Measurements from ENCODE around the gene KRT71.
"Not testable (repeated sequence)": the region's sequence is repeated elsewhere in the genome, so short reads cannot be mapped to it uniquely, and the experiment has no call there.

KRT71 gene

DNA sequence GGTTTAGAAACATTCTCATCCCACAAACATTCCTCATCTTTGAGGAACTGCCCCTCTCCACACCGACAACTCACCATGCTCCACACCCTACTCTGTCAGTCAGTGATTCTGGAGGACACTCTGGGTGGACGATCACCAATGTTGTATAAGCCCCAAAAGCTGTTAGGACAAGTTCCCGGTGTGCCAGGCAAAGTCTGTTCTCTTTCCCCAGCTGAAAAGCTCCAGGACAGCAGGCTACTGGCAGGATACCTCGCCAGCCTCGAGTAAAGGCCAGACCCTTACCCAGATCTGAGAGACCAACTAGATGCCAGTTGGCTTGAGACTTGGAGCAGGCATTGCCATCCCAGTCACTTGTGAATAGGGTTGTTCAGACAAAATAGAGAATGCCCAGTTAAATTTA lies 44.7 kb downstream of the KRT71 start:
- no peak overlapping the region for H3K4me3 Mint-ChIP-seq
- H3K27ac Mint-ChIP-seq = no peak overlapping the region
- no peaks in the 10 kb centered on the region for H3K4me1 Mint-ChIP-seq
- H3K9me3 Mint-ChIP-seq = peaks cover 7% of the 10 kb centered on the region
- H3K27me3 Mint-ChIP-seq = peaks cover 53% of the 10 kb centered on the region
- no peaks in the 10 kb centered on the region for H3K36me3 Mint-ChIP-seq
- ATAC-seq = no peak

DNA sequence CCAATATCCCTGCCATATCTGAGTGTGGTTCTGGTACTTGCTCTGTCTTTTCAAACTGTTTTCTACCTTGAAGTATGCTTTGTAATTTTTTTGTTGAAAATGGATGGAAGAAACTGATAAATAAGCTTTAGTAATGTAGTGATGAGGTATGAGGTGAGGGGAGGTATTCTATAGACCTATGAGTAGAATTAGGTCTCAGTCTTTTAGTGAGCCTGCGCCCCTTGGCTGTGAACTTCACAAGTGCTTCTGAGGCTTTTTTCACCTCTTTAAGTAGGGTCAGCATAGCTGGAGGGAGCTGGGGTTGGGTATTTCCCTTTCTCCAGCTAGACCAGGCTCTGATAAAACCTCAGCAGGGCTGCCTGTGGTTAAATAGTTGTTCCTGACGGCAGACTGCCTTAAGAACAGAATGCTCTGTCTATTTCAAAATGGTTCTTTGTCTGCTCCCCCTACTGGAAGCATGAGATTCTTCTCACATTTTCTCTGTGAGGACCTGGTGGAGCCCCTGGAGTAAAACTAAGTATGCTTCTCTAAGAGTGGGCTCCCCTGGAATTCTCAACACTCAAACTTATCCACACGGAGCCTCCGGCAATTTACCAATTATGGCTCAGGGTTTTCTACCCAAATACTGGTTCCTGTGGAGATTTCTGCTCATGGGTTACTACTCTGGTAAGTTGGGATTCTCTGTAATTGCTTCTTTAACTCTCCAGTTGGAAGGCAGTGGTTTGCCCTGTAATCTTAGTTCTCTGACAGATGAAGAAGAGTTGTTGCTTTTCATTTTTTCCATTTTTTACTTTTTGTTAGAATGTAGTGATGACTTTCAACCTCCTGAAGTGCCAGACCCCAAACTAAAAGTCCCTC lies 45.9 kb downstream of the KRT71 start:
- no peak overlapping the region for H3K4me3 Mint-ChIP-seq
- H3K4me1 Mint-ChIP-seq = no peaks in the 10 kb centered on the region
- no peaks in the 10 kb centered on the region for H3K36me3 Mint-ChIP-seq
- peaks cover 9% of the 10 kb centered on the region for H3K9me3 Mint-ChIP-seq
- no peak for ATAC-seq
- no peak overlapping the region for H3K27ac Mint-ChIP-seq
- H3K27me3 Mint-ChIP-seq = peaks cover 56% of the 10 kb centered on the region

DNA sequence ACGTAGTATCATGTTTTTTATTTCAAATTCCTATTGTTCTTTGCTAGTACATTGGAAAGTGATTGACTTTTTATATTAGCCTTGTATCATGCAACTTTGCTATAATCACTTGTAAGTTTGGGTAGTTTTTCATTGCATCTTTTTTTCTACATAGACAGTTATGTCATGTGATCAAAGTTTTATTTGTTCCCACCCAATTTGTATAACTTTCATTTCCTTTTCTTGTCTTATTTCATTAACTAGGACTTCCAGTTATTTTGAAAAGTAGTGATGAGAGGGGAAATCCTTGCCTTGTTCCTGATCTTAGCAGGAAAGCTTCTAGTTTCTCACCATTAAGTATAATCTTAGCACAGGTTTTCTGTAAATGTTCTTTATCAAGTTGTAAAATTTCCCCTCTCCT lies 50.1 kb downstream of the KRT71 start:
- Mint-ChIP-seq H3K27ac (no peak overlapping the region), H3K27me3 (peaks cover 47% of the 10 kb centered on the region), H3K36me3 (no peaks in the 10 kb centered on the region), H3K9me3 (peaks cover 2% of the 10 kb centered on the region), H3K4me1 (no peaks in the 10 kb centered on the region), H3K4me3 (no peak overlapping the region)
- ATAC-seq = no peak

DNA sequence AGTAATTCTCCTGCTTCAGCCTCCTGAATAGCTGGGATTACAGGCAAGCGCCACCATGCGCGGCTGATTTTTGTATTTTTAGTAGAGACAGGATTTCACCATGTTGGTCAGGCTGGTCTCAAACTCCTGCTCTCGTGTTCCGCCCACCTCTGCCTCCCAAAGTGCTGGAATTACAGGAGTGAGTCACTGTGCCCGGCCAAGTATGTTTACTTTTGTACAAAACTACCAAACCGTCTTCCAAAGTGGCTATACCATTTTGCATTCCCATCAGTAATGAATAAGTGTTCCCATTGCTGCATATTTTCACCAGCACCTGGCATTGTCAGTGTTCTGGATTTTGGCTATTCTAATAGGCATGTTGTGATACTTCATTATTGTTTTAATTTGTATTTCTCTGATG lies 51.5 kb downstream of the KRT71 start:
- peaks cover 2% of the 10 kb centered on the region for H3K9me3 Mint-ChIP-seq
- ATAC-seq = no peak
- no peak overlapping the region for H3K4me3 Mint-ChIP-seq
- peaks cover 45% of the 10 kb centered on the region for H3K27me3 Mint-ChIP-seq
- no peaks in the 10 kb centered on the region for H3K36me3 Mint-ChIP-seq
- no peak overlapping the region for H3K27ac Mint-ChIP-seq
- H3K4me1 Mint-ChIP-seq = peaks cover under 1% of the 10 kb centered on the region

DNA sequence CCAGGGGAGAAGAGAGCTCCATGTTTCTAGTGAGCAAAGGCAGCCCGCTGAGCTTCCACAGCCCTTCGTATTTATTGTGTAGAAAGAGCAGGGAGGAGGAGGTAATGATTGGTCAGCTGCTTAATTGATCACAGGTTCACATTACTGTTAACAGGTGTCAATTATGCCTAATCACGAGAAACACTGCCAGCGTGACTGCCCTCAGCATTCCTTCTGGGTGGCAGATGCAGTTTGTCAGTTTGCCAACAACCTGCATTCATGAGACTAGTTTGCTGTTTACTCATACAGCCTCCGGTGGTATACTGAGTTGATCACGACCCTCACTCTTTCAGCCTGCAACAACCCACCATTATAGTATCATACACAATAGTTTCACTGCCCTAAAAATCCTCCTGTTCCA lies 52.4 kb downstream of the KRT71 start:
- peaks cover 46% of the 10 kb centered on the region for H3K27me3 Mint-ChIP-seq
- not testable (repeated sequence) for H3K36me3 Mint-ChIP-seq, H3K27ac Mint-ChIP-seq, H3K4me1 Mint-ChIP-seq, ATAC-seq, H3K9me3 Mint-ChIP-seq, H3K4me3 Mint-ChIP-seq

DNA sequence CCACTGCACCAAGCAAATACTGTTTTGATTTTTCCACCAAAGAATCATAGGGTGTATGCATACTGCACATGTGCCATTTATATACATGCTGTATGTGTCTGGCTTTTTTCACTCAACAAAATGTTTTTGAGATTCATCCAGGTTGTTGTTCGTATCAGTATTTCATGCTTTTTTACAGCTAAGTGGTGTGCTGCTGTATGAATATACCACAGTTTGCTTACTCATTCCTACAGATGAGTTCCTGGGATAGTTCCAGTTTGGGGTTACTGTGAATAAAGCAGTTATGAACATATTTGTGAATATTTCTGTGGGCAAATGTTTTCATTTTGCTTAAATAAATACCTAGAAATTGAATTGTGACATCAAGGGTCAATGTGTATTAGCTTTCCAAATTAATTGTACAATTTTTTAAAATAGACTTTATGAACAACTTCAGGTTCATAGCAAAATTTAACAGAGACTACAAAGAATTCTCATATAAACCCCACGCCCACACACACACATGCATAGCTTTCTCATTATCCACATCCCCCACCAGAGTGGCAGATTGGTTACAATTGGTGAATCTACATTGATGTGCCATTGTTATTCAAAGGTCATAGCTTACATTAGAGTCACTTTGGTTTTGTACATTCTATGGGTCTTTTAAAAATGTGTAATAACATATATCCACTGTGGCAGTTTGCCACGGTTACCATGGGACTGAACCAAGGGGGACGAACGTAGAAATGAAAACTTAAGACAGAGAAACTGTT lies 53.0 kb downstream of the KRT71 start:
- H3K27me3 Mint-ChIP-seq = peaks cover 41% of the 10 kb centered on the region
- ATAC-seq = no peak
- peaks cover 9% of the 10 kb centered on the region for H3K4me1 Mint-ChIP-seq
- H3K4me3 Mint-ChIP-seq = no peak overlapping the region
- peaks cover 2% of the 10 kb centered on the region for H3K9me3 Mint-ChIP-seq
- no peak overlapping the region for H3K27ac Mint-ChIP-seq
- H3K36me3 Mint-ChIP-seq = no peaks in the 10 kb centered on the region

DNA sequence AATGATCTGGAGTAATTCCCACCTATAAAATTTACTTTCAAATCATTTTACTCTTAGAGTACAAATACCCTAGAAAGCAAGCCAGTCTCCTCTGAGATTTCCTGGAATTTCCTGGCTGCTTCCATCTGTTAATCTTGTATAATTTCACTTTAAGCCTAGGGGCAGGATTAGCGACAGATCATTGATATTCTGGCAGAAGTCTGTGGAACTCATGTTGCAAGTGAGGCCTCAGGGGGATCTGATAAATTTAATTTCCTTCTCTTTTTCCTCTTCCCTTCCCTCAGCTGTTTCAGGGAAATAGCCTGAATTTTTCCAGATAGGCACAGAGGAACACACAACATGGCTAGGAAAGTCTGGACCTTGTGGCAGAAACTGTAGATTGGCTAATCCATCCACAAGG lies 54.0 kb downstream of the KRT71 start:
- Mint-ChIP-seq H3K4me3 (no peak overlapping the region), H3K9me3 (peaks cover 2% of the 10 kb centered on the region), H3K4me1 (peaks cover 9% of the 10 kb centered on the region), H3K27me3 (peaks cover 43% of the 10 kb centered on the region), H3K36me3 (no peaks in the 10 kb centered on the region), H3K27ac (no peak overlapping the region)
- no peak for ATAC-seq

DNA sequence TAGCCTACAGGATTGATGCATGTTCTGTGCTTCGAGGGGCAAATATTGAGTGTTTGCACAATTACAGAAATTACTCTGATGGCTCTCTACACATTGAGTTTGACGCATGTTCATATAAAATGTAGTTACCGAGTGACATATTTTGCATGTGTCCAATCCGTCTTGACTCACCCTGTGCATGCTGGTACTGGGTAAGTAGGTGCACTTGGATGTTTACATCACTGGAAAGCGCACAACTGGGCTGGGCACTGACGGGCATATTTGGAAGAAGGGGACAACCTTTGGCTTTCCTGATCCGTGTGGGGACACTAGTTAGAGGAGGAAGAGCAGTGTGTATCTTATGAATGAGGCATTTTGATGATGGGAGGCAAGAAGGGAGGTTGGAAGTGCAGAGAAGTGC lies 55.0 kb downstream of the KRT71 start:
- peaks cover 53% of the 10 kb centered on the region for H3K27me3 Mint-ChIP-seq

DNA sequence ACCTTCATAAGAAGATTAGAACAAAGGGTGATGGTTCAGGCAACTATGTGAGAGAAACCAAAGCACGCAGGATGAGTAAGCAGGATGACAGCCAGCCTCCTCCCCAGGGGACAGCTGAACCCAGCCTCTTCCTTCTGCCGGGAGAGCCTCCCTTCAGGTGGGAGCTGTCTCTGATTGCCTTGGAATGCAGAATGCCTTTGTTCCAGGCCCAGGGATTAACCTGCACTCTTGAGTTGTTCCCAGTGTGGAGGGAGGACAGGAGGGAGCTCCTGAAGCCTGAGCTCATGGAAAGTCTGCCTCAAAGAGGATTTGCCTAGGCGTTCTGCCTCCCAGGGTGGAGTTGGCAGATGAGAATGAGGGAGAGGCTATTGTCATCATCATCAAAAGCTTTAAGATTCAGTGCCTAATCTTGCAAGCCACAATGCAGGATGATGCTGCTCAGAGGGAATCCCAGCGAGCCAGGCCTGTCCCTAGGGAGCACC lies 56.3 kb downstream of the KRT71 start:
- peaks cover 59% of the 10 kb centered on the region for H3K27me3 Mint-ChIP-seq
- peaks cover 9% of the 10 kb centered on the region for H3K4me1 Mint-ChIP-seq
- H3K27ac Mint-ChIP-seq = no peak overlapping the region
- ATAC-seq = no peak
- no peaks in the 10 kb centered on the region for H3K9me3 Mint-ChIP-seq
- H3K36me3 Mint-ChIP-seq = no peaks in the 10 kb centered on the region
- no peak overlapping the region for H3K4me3 Mint-ChIP-seq

More for the DNA sequence above, 55.0 kb downstream of the KRT71 start:
- peaks cover 9% of the 10 kb centered on the region for H3K4me1 Mint-ChIP-seq
- no peaks in the 10 kb centered on the region for H3K9me3 Mint-ChIP-seq
- no peak for ATAC-seq
- H3K27ac Mint-ChIP-seq = no peak overlapping the region
- H3K36me3 Mint-ChIP-seq = no peaks in the 10 kb centered on the region
- no peak overlapping the region for H3K4me3 Mint-ChIP-seq

DNA sequence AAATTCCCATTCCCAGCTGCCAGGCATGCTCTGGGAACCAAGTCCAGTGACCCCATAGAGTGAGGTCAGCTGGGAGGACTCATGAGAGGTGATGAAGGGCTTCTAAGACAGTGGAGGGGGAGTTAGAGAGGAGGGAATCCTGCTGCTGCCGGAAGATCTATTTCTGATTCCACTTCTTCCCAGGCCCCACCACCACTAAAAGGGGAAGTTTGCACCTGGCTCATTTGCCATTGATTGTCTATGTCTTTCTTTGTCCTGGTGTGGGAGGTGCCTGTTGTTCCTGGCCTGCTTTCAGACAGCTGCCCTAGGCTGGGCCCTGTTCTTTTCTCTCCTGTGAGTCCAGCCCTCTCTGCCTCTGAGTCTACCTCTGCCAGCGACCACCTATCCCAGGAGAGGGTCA lies 56.9 kb downstream of the KRT71 start:
- no peak overlapping the region for H3K27ac Mint-ChIP-seq
- H3K27me3 Mint-ChIP-seq = peaks cover 63% of the 10 kb centered on the region
- ATAC-seq = no peak
- no peaks in the 10 kb centered on the region for H3K9me3 Mint-ChIP-seq
- H3K4me3 Mint-ChIP-seq = no peak overlapping the region
- no peaks in the 10 kb centered on the region for H3K36me3 Mint-ChIP-seq
- peaks cover 9% of the 10 kb centered on the region for H3K4me1 Mint-ChIP-seq

DNA sequence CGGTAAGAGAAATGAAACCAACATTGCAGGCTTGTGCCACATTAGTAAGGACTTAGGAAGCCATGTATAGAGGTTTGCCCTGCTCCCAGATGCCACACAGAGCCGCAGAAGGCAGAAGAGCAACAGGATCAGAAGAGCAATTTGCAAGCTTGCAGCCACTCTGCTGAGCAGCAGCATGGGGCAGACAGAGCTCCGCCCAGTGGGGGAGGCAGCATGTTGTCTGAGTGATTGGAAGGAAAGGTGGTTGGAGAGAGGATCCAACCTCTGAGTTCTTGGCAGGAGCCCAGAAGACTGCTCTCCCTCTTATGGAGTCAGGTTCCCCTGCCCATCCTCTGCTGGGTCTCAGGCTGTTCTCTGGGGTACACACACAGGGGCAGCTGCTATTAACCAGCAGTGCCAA lies 57.6 kb downstream of the KRT71 start:
- H3K4me1 Mint-ChIP-seq = peaks cover 9% of the 10 kb centered on the region
- no peak for ATAC-seq
- H3K27ac Mint-ChIP-seq = no peak overlapping the region
- H3K4me3 Mint-ChIP-seq = no peak overlapping the region
- H3K27me3 Mint-ChIP-seq = peaks cover 66% of the 10 kb centered on the region
- H3K9me3 Mint-ChIP-seq = no peaks in the 10 kb centered on the region
- H3K36me3 Mint-ChIP-seq = no peaks in the 10 kb centered on the region

DNA sequence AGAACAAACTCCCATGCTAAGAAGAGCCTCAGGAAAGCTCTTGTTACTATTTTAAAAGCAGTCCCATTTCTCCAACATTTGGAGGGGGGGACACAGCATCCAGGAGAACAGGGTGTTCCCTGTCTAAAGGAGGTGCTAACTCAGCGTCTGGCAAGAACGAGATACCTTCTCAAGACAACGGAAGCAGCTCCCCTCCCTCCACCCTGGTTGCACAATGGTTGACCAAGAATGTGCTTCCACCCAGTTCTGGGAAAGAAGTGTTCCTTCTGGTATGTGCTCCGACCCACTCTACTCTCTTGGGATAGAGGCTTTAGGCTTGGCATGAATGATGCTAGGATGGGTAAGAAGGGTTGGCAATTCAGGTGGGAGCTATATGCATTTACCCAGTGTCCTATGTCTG lies 58.4 kb downstream of the KRT71 start:
- Mint-ChIP-seq H3K27ac (no peak overlapping the region), H3K9me3 (no peaks in the 10 kb centered on the region), H3K27me3 (peaks cover 66% of the 10 kb centered on the region), H3K4me1 (peaks cover 9% of the 10 kb centered on the region), H3K36me3 (no peaks in the 10 kb centered on the region), H3K4me3 (no peak overlapping the region)
- no peak for ATAC-seq

DNA sequence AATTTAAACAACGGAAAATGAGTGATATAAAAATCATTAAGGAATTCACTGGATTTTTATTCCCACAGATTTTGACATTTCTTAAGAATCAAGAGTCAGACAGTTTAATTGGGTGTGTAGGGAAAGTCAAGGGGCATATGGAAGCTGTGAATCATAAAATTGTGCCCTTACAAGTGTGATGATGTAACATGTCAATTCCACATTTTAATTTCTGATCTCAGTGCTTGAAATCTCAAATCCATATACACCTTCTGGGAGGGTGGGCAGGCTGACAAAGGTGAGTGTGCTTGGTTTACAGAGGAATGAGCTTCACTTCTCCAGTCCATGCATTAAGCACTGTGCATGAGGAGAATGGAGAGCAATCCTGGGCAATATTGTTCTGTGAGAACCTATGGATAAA lies 58.8 kb downstream of the KRT71 start:
- H3K27ac Mint-ChIP-seq = no peak overlapping the region
- no peak for ATAC-seq
- peaks cover 9% of the 10 kb centered on the region for H3K4me1 Mint-ChIP-seq
- H3K9me3 Mint-ChIP-seq = no peaks in the 10 kb centered on the region
- no peaks in the 10 kb centered on the region for H3K36me3 Mint-ChIP-seq
- H3K27me3 Mint-ChIP-seq = peaks cover 66% of the 10 kb centered on the region
- no peak overlapping the region for H3K4me3 Mint-ChIP-seq
